Trophoblast cell (in vitro differentiated cells and primary cell): Measurements from ENCODE around the gene HOXB3.

Experiments used
- DNase-seq, 2 donors: peaks; one replicate each; pipeline ENCODE4 v3.0.0-alpha.2; 2016
- H2AFZ ChIP-seq: 2 replicates; pipeline ENCODE4 v1.6.1; 2013; ENCODE audit warnings: low read length, moderate library complexity, mild to moderate bottlenecking; ENCODE audit not compliant: insufficient read depth, poor library complexity
- H2AK5ac ChIP-seq: 2 replicates; pipeline ENCODE4 v1.6.1; 2013; ENCODE audit warnings: mild to moderate bottlenecking, low read length
- H2BK120ac ChIP-seq: 2 replicates; pipeline ENCODE4 v1.6.1; 2013; ENCODE audit warnings: low read length, mild to moderate bottlenecking, moderate library complexity; ENCODE audit not compliant: insufficient read depth, poor library complexity
- H2BK12ac ChIP-seq: 2 replicates; pipeline ENCODE4 v1.6.1; 2013; ENCODE audit warnings: mild to moderate bottlenecking, low read length, moderate library complexity
- H2BK5ac ChIP-seq: 2 replicates; pipeline ENCODE4 v1.6.1; 2013; ENCODE audit warnings: low read length, low read depth, moderate library complexity, mild to moderate bottlenecking; ENCODE audit not compliant: poor library complexity
- H3K14ac ChIP-seq: 2 replicates; pipeline ENCODE4 v1.6.1; 2013; ENCODE audit warnings: mild to moderate bottlenecking, low read length
- H3K18ac ChIP-seq: 2 replicates; pipeline ENCODE4 v1.6.1; 2013; ENCODE audit warnings: mild to moderate bottlenecking, low read length
- H3K23ac ChIP-seq: 2 replicates; pipeline ENCODE4 v1.6.1; 2013; ENCODE audit warnings: low read length
- H3K27ac ChIP-seq: 2 replicates; pipeline ENCODE4 v1.5.1; 2013; ENCODE audit warnings: low read depth, mild to moderate bottlenecking, inconsistent platforms, low read length, moderate library complexity
- H3K27me3 ChIP-seq: 2 replicates; pipeline ENCODE4 v1.6.1; 2013; ENCODE audit warnings: inconsistent platforms, mild to moderate bottlenecking, low read length, moderate library complexity; ENCODE audit not compliant: insufficient read depth
- H3K36me3 ChIP-seq, 2 experiments: 1 replicate in 1 of 2; 2 replicates in 1 of 2; pipeline ENCODE4 v1.6.1; 2013; ENCODE audit warnings: low read length in 2 of 2, mild to moderate bottlenecking in 2 of 2, moderate library complexity in 1 of 2; ENCODE audit not compliant: insufficient read depth in 2 of 2, control insufficient read depth in 1 of 2
- H3K4ac ChIP-seq: 2 replicates; pipeline ENCODE4 v1.6.1; 2013; ENCODE audit warnings: low read depth, mild to moderate bottlenecking, low read length, moderate library complexity
- H3K4me1 ChIP-seq, 2 experiments: 1 replicate in 1 of 2; 2 replicates in 1 of 2; pipeline ENCODE4 v1.6.1; 2013; ENCODE audit warnings: low read length in 2 of 2, mild to moderate bottlenecking in 2 of 2, moderate library complexity in 1 of 2; ENCODE audit not compliant: insufficient read depth in 2 of 2, control insufficient read depth in 1 of 2
- H3K4me2 ChIP-seq: 2 replicates; pipeline ENCODE4 v1.6.1; 2013; ENCODE audit warnings: inconsistent platforms, mild to moderate bottlenecking, low read length, moderate library complexity
- H3K4me3 ChIP-seq: 2 replicates; pipeline ENCODE4 v1.5.1; 2013; ENCODE audit warnings: mild to moderate bottlenecking, low read depth, low read length, inconsistent platforms
- H3K79me1 ChIP-seq: one replicate; pipeline ENCODE4 v1.6.1; 2013; ENCODE audit warnings: low read length
- H3K79me2 ChIP-seq: 2 replicates; pipeline ENCODE4 v1.6.1; 2013; ENCODE audit warnings: low read length, mild to moderate bottlenecking; ENCODE audit not compliant: control insufficient read depth, insufficient read depth, poor library complexity
- H3K9ac ChIP-seq: 2 replicates; pipeline ENCODE4 v1.6.1; 2013; ENCODE audit warnings: mild to moderate bottlenecking, low read length
- H3K9me3 ChIP-seq: 2 replicates; pipeline ENCODE4 v1.6.1; 2013; ENCODE audit warnings: low read depth, mild to moderate bottlenecking, control low read depth, inconsistent platforms, low read length; ENCODE audit not compliant: insufficient read depth
- H4K12ac ChIP-seq: 2 replicates; pipeline ENCODE4 v1.6.1; 2013; ENCODE audit warnings: low read depth, mild to moderate bottlenecking, low read length, moderate library complexity
- H4K8ac ChIP-seq: 2 replicates; pipeline ENCODE4 v1.6.1; 2013; ENCODE audit warnings: low read depth, mild to moderate bottlenecking, low read length, moderate library complexity
- H4K91ac ChIP-seq: one replicate; pipeline ENCODE4 v1.6.1; 2013; ENCODE audit warnings: low read depth, mild to moderate bottlenecking, low read length, moderate library complexity
- WGBS: extraction: QIAGEN DNeasy Blood & Tissue Kit; methylation state at CpG from one replicate; pipeline ENCODE4 v1.1.7; 2013; ENCODE audit warnings: missing lambda C conversion rate; ENCODE audit not compliant: insufficient read length, insufficient coverage; ENCODE audit errors: extremely low coverage; 5-methylcytosine and 5-hydroxymethylcytosine counted together

Gene HOXB3

GRCh38 chr17:48520631-48521079 is 69.4 kb downstream of the HOXB3 start:
- WGBS: no CpG with 5 or more reads among the region's 1 CpG
- Histone ChIP-seq H3K27me3 (no peaks in the 10 kb centered on the region), H4K91ac (no peak overlapping the region), H3K79me1 (no peaks in the 10 kb centered on the region), H2BK5ac (no peak overlapping the region), H2AFZ (no peak overlapping the region), H3K27ac (no peak overlapping the region), H3K4me3 (no peak overlapping the region), H3K23ac (no peak overlapping the region), H3K36me3 (no peaks in the 10 kb centered on the region), H3K4ac (no peak overlapping the region), H2BK120ac (no peak overlapping the region), H3K79me2 (no peaks in the 10 kb centered on the region), H3K4me1 (peaks cover 4 to 6% of the 10 kb centered on the region in 2 experiments), H3K14ac (no peak overlapping the region), H4K8ac (no peak overlapping the region), H3K18ac (no peak overlapping the region), H2BK12ac (no peak overlapping the region), H3K4me2 (no peak overlapping the region), H3K9me3 (no peaks in the 10 kb centered on the region), H3K9ac (no peak overlapping the region), H4K12ac (no peak overlapping the region), H2AK5ac (no peak overlapping the region)
- DNase-seq: no peak

GRCh38 chr17:48519427-48519826 is 70.6 kb downstream of the HOXB3 start:
- no peaks in the 10 kb centered on the region for H3K79me2 ChIP-seq
- no peak overlapping the region for H3K4me2 ChIP-seq
- H3K14ac ChIP-seq: no peak overlapping the region
- H4K91ac ChIP-seq: no peak overlapping the region
- no peak overlapping the region for H2BK120ac ChIP-seq
- H3K4me1 ChIP-seq: peaks cover 6 to 8% of the 10 kb centered on the region in 2 experiments
- WGBS: no CpG with 5 or more reads among the region's 5 CpGs
- H3K4me3 ChIP-seq: no peak overlapping the region
- no peak overlapping the region for H2AK5ac ChIP-seq
- H3K23ac ChIP-seq: no peak overlapping the region
- no peaks in the 10 kb centered on the region for H3K27me3 ChIP-seq
- no peak overlapping the region for H3K18ac ChIP-seq
- H3K27ac ChIP-seq: no peak overlapping the region
- no peak overlapping the region for H2BK12ac ChIP-seq
- H2BK5ac ChIP-seq: no peak overlapping the region
- DNase-seq: no peak
- H2AFZ ChIP-seq: peak overlapping the region; percentile 23
- H4K8ac ChIP-seq: no peak overlapping the region
- H3K36me3 ChIP-seq: no peaks in the 10 kb centered on the region
- H3K9ac ChIP-seq: no peak overlapping the region
- H3K9me3 ChIP-seq: no peaks in the 10 kb centered on the region
- no peak overlapping the region for H3K4ac ChIP-seq
- no peaks in the 10 kb centered on the region for H3K79me1 ChIP-seq
- H4K12ac ChIP-seq: no peak overlapping the region

DNA sequence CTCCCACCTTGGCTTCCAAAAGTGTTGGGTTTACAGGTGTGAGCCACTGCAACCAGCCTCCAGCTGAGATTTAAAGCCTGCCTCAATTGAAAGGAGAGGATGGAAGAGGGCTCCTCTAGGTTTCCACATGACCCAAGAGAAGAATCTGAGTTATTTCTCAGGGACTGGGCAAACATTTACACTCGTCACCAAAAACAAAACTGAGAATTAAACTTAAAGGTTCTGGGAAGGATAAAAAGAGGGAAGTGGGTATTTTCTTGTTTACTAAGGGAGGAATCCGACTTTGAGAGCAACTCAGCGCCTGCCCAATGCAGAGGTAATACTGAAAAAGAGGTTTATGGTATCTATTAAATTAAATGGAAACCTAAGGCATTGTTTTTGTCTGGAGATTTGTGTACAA is 72.6 kb downstream of the HOXB3 start:
- no peak overlapping the region for H3K9ac ChIP-seq
- no peak overlapping the region for H3K18ac ChIP-seq
- no peak overlapping the region for H3K14ac ChIP-seq
- H3K27ac ChIP-seq: no peak overlapping the region
- no peak for DNase-seq
- no peak overlapping the region for H4K8ac ChIP-seq
- H2AFZ ChIP-seq: no peak overlapping the region
- no peak overlapping the region for H3K23ac ChIP-seq
- no peaks in the 10 kb centered on the region for H3K79me2 ChIP-seq
- no peak overlapping the region for H4K12ac ChIP-seq
- no peak overlapping the region for H2BK5ac ChIP-seq
- H4K91ac ChIP-seq: no peak overlapping the region
- no peak overlapping the region for H2BK12ac ChIP-seq
- no peak overlapping the region for H3K4ac ChIP-seq
- H2BK120ac ChIP-seq: no peak overlapping the region
- no peaks in the 10 kb centered on the region for H3K27me3 ChIP-seq
- H3K79me1 ChIP-seq: no peaks in the 10 kb centered on the region
- no peak overlapping the region for H2AK5ac ChIP-seq
- no peak overlapping the region for H3K4me2 ChIP-seq
- no peaks in the 10 kb centered on the region for H3K9me3 ChIP-seq
- WGBS: no CpG with 5 or more reads among the region's 3 CpGs
- no peaks in the 10 kb centered on the region for H3K36me3 ChIP-seq
- peaks cover 12 to 15% of the 10 kb centered on the region in 2 experiments for H3K4me1 ChIP-seq
- no peak overlapping the region for H3K4me3 ChIP-seq

GRCh38 chr17:48515925-48516900 is 73.8 kb downstream of the HOXB3 start:
- Histone ChIP-seq H3K23ac (no peak overlapping the region), H3K36me3 (no peaks in the 10 kb centered on the region)
- whole genome bisulfite sequencing: no CpG with 5 or more reads among the region's 3 CpGs

More at GRCh38 chr17:48515925-48516900, 73.8 kb downstream of the HOXB3 start:
- Histone ChIP-seq H4K12ac (no peak overlapping the region), H4K8ac (no peak overlapping the region), H3K27ac (no peak overlapping the region), H3K4me2 (no peak overlapping the region), H2AFZ (no peak overlapping the region), H3K9ac (no peak overlapping the region), H2AK5ac (no peak overlapping the region), H3K27me3 (no peaks in the 10 kb centered on the region), H3K14ac (no peak overlapping the region), H2BK120ac (no peak overlapping the region), H2BK12ac (no peak overlapping the region), H4K91ac (no peak overlapping the region), H3K4me3 (no peak overlapping the region), H3K9me3 (no peaks in the 10 kb centered on the region), H2BK5ac (no peak overlapping the region), H3K79me1 (no peaks in the 10 kb centered on the region), H3K18ac (no peak overlapping the region), H3K4me1 (peaks cover 7 to 9% of the 10 kb centered on the region in 2 experiments), H3K4ac (no peak overlapping the region), H3K79me2 (no peaks in the 10 kb centered on the region)
- DNase-seq: peak in 1 of 2 donors; percentile 46
